ENCODE results near the gene MROH8.

- TF ChIP-seq CTCF (conservative IDR thresholded peaks at IDR 0.05 in 1 of 2, IDR thresholded peaks at IDR 0.05 in 1 of 2; ENCODE audit: extremely low read depth in 1 of 2, insufficient read depth in 1 of 2, low read depth in 1 of 2, low read length in 2 of 2): no peak
- TF ChIP-seq EZH2 (IDR thresholded peaks at IDR 0.05; ENCODE audit: borderline replicate concordance, low read length): no peak
Observed at GRCh38 chr20:37147250-37147649, 32.1 kb downstream of the MROH8 start.

All from mammary epithelial cell (primary cell).